ENCODE results near the gene UCMA. TPM values are rescaled to one million over a fixed set of nuclear protein-coding genes. Genes with fewer than 3 reads are reported as not detected.

The UCMA gene
- total RNA-seq, 1 donor from 2014 or later = not detected

- no peak for DNase-seq
Observed at GRCh38 chr10:13231808-13232207, 2.4 kb downstream of the UCMA start.

GRCh38 chr10:13231190-13231589 is 3.0 kb downstream of the UCMA start:
- DNase-seq = no peak

- no peak for DNase-seq
Observed at GRCh38 chr10:13227031-13227430, 7.1 kb downstream of the UCMA start.

- DNase-seq = no peak
Observed at GRCh38 chr10:13225601-13226000, 8.6 kb downstream of the UCMA start.

GRCh38 chr10:13224210-13224995 is 9.8 kb downstream of the UCMA start:
- no peak for DNase-seq

GRCh38 chr10:13223241-13223640 is 10.9 kb downstream of the UCMA start:
- no peak for DNase-seq

GRCh38 chr10:13222566-13222965 is 11.6 kb downstream of the UCMA start:
- DNase-seq = no peak

GRCh38 chr10:13222151-13222550 is 12.0 kb downstream of the UCMA start:
- DNase-seq = no peak

- peak; percentile 35 for DNase-seq
Observed at GRCh38 chr10:13221572-13221971, 12.6 kb downstream of the UCMA start.

GRCh38 chr10:13219685-13220670 is 14.2 kb downstream of the UCMA start:
- peak; percentile 60 for DNase-seq

- no peak for DNase-seq
Observed at GRCh38 chr10:13218878-13219277, 15.3 kb downstream of the UCMA start.

- DNase-seq = no peak
Observed at GRCh38 chr10:13213163-13213562, 21.0 kb downstream of the UCMA start.

- DNase-seq = peak; percentile 55
Observed at GRCh38 chr10:13206546-13207443, 27.4 kb downstream of the UCMA start.

GRCh38 chr10:13206091-13206490 is 28.1 kb downstream of the UCMA start:
- DNase-seq = no peak

GRCh38 chr10:13201132-13201531 is 33.0 kb downstream of the UCMA start:
- no peak for DNase-seq

- no peak for DNase-seq
Observed at GRCh38 chr10:13195016-13195415, 39.2 kb downstream of the UCMA start.

- DNase-seq = no peak
Observed at GRCh38 chr10:13193637-13194036, 40.5 kb downstream of the UCMA start.

- DNase-seq = no peak
Observed at GRCh38 chr10:13191362-13191761, 42.8 kb downstream of the UCMA start.

GRCh38 chr10:13190816-13191215 is 43.4 kb downstream of the UCMA start:
- no peak for DNase-seq

GRCh38 chr10:13189961-13190360 is 44.2 kb downstream of the UCMA start:
- peak; percentile 4 for DNase-seq

- DNase-seq = no peak
Observed at GRCh38 chr10:13188593-13188992, 45.6 kb downstream of the UCMA start.

GRCh38 chr10:13187135-13187534 is 47.0 kb downstream of the UCMA start:
- no peak for DNase-seq

Data from tongue (tissue), 2 donors.